Measurements from ENCODE around the gene CRHR1. TPM values are rescaled to one million over a fixed set of nuclear protein-coding genes. Genes with fewer than 3 reads are reported as not detected.
"Not testable (repeated sequence)": the region's sequence is repeated elsewhere in the genome, so short reads cannot be mapped to it uniquely, and the experiment has no call there.

CRHR1 gene
- total RNA-seq, 1 experiment from 2014 or later = not detected

- peak; percentile 26 for DNase-seq (ENCODE audit: extremely low read depth, low read depth)
Measured at GRCh38 chr17:45857977-45858708, 74.0 kb downstream of the CRHR1 start.

- DNase-seq (ENCODE audit: extremely low read depth, low read depth) = no peak
Measured at GRCh38 chr17:45861165-45861564, 77.0 kb downstream of the CRHR1 start.

GRCh38 chr17:45862127-45862526 is 78.0 kb downstream of the CRHR1 start:
- DNase-seq (ENCODE audit: extremely low read depth, low read depth) = not testable (repeated sequence)

- DNase-seq (ENCODE audit: extremely low read depth, low read depth) = no peak
Measured at GRCh38 chr17:45863857-45864654, 79.9 kb downstream of the CRHR1 start.

GRCh38 chr17:45867171-45867570 is 83.1 kb downstream of the CRHR1 start:
- no peak for DNase-seq (ENCODE audit: extremely low read depth, low read depth)

GRCh38 chr17:45867702-45868101 is 83.6 kb downstream of the CRHR1 start:
- DNase-seq (ENCODE audit: extremely low read depth, low read depth) = no peak

GRCh38 chr17:45868276-45868675 is 84.2 kb downstream of the CRHR1 start:
- no peak for DNase-seq (ENCODE audit: extremely low read depth, low read depth)

DNA sequence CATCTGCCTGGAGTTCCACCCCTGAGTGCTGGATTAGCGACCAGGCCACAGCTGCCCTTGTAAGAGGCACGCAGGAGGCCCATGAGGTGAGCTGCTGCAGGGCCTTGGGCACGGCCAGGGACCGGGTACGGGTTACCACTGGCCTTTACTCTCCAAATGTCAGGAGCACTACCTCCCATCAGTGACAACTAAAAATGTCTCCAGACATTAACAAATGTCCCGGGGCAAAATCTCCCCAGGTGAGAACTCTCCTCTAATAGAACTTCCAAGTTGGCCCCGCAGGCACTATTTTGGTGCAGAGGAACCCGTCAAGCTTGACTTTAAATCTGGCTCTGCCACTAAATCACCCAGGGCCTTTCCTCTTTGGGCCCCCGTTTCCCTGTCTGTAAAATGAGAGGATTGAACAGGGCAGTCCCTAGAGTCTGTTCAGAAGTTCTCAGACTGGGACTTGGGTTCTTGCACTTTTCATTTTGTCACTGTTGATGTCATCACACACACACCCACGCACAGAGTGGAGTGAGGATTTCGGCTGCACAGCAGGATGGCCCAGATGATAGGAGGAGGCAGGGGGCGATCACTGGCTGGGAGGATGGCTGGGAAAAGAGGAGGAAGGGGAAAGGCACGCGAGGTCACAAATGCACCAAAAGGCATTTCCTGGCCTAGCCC is 85.7 kb downstream of the CRHR1 start:
- DNase-seq (ENCODE audit: extremely low read depth, low read depth) = no peak

GRCh38 chr17:45870342-45870974 is 86.3 kb downstream of the CRHR1 start:
- no peak for DNase-seq (ENCODE audit: extremely low read depth, low read depth)

DNA sequence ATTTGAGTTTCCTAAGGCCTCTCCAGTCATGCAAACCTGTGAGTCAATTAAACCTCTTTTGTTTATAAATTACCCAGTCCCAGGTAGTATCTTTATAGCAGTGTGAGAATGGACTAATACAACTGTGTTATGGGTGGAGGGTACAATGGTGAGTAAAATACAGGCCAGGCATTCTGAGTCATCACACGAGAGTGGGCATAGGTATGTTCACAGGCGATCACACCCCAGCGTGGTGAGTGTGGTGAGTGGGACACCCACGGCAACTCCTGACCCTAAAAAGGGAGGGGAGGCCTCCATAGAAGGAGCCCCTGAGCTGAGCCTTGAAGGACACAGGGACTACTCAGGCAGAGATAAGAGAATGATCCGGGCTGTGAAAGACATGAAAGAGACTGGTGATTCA is 87.6 kb downstream of the CRHR1 start:
- no peak for DNase-seq (ENCODE audit: extremely low read depth, low read depth)

DNA sequence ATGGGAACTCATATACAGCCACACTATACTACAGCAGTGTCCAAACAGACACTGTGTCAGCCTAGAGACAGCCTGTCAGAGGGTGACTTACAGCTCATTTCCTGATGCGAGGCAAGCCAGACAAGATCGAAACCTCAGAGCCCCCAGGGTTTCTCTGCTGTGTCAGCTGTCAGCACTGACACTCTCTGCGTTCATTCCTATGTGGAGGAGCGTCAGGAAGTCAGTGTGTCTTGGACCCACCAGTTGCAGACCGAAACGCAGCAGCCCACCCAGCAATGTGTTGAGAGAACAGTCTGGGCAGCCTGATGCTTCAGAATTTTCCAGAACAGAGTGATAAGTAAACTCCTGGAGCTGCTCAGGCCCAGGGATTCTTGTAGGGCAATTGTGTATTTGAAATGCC is 89.6 kb downstream of the CRHR1 start:
- no peak for DNase-seq (ENCODE audit: extremely low read depth, low read depth)

GRCh38 chr17:45874151-45874550 is 90.0 kb downstream of the CRHR1 start:
- no peak for DNase-seq (ENCODE audit: extremely low read depth, low read depth)

- DNase-seq (ENCODE audit: extremely low read depth, low read depth) = no peak
Measured at GRCh38 chr17:45876539-45876938, 92.4 kb downstream of the CRHR1 start.

GRCh38 chr17:45877467-45877866 is 93.3 kb downstream of the CRHR1 start:
- no peak for DNase-seq (ENCODE audit: extremely low read depth, low read depth)

- no peak for DNase-seq (ENCODE audit: extremely low read depth, low read depth)
Measured at GRCh38 chr17:45883063-45883462, 98.9 kb downstream of the CRHR1 start.

Other genes starting within 250 kb of the CRHR1 start
- not detected in 2 replicates for gene SPPL2C, start 60.6 kb downstream of the CRHR1 start, total RNA-seq (2014; rRNA removed; shearing (Covaris generic))
- gene MAPT, start 110.2 kb downstream of the CRHR1 start, total RNA-seq (2014; rRNA removed; shearing (Covaris generic)) = 3.5 and 4.0 TPM in 2 replicates
- not detected in 2 replicates for gene STH, start 214.9 kb downstream of the CRHR1 start, total RNA-seq (2014; rRNA removed; shearing (Covaris generic))